Measurements from ENCODE around the gene ZBTB8A.
"Not testable (repeated sequence)": the region's sequence is repeated elsewhere in the genome, so short reads cannot be mapped to it uniquely, and the experiment has no call there.

Gene ZBTB8A

GRCh38 chr1:32618673-32619221, 79.5 kb downstream of the ZBTB8A start:
- in situ Hi-C loops (cut with MboI; ENCODE audit: low sequenced_read_pairs): no loop called here

DNA sequence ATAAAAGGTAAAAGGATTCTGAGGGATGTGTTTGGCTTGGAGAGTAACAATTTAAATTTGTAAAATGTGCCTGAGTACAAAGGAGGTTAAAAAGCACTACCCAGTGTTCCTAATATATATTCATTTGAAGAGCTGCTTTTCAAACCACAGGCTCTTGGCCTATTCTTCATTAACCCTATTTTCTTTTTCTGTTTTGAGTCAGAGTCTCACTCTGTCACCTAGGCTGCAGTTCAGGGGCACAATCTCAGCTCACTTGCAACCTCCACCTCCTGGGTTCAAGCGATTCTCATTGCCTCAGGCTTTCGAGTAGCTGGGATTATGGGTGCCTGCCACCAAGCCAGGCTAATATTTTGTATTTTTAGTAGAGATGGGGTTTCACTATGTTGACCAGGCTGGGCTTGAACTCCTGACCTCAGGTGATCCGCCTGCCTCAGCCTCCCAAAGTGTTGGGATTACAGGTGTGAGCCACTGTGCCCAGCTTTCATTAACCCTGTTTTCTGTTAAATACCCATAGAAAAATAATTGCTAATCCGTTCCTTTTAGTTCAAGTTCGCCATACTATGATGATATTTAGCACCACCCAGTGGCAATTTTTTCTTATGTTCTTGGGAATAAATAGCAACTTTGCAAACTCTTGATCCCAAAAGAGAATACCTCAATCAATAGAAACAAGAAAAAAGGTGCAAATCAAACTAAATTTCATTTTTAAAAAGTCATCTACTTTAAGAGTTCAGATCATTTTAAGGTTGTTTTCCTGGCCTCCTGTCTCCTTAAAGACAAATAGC, 80.7 kb downstream of the ZBTB8A start:
- in situ Hi-C loops (cut with MboI; ENCODE audit: low sequenced_read_pairs): no loop called here

DNA sequence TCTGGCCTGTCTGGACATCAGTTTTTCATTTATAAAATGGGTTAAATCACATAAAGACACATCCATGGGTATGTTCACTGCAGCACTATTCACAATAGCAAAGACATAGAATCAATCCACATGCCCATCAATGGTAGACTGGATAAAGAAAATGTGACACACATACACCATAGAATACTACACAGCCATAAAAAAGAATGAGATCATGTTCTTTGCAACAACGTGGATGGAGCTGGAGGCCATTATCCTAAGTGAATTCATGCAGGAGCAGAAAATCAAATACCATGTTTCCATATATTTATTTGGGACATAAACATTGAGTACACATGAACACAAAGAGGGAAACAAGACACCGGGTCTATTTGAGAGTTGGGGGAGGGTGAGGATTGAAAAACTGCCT, 83.0 kb downstream of the ZBTB8A start:
- in situ Hi-C loops (cut with MboI; ENCODE audit: low sequenced_read_pairs): no loop called here

DNA sequence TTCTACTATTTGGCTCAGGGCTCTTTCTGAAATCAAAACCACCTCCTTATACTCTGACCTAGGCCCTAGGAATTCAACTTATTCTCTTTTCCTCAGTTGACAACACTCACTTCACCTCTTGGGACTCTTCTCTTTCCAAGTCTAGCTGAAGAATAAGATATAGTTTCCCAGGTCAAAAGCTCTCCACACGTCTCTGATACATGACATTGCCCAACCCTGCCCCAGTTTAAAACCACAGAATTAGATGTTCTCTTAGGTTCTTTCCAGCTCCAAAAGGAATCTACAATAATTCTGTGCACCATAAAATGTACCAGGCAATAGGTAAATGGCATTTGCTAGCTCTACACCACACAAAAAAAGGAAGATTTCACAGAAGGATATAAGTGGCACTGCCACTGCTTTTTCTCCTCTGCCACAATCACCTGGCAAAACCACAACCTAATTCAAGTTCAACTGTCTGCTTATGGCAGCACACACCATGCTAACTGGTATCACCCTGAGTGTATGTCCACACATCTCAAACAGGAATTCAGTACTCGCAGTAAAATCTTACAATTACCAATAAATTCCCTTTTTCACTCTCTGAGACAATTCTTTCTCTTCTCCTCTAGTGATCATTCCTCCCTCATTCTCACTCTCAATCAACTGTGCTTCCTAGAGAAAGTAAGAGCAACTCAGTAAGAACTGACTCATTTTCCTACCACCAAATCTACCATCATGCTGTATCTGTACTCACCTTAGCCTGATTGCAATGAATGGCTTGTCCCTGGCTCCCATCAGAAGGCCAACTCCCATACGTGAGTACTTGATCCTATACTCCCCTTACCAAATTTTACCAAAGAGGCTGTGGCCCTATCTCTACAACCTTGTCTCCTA, 83.8 kb downstream of the ZBTB8A start:
- in situ Hi-C loops (cut with MboI; ENCODE audit: low sequenced_read_pairs): no loop called here

- in situ Hi-C loops (cut with MboI; ENCODE audit: low sequenced_read_pairs): no loop called here
These were observed 84.5 kb downstream of the ZBTB8A start for GRCh38 chr1:32623775-32624174.

- in situ Hi-C loops (cut with MboI; ENCODE audit: low sequenced_read_pairs): no loop called here
These were observed 86.9 kb downstream of the ZBTB8A start for GRCh38 chr1:32626176-32626575.

GRCh38 chr1:32627596-32628162, 88.5 kb downstream of the ZBTB8A start:
- in situ Hi-C loops (cut with MboI; ENCODE audit: low sequenced_read_pairs): no loop called here

DNA sequence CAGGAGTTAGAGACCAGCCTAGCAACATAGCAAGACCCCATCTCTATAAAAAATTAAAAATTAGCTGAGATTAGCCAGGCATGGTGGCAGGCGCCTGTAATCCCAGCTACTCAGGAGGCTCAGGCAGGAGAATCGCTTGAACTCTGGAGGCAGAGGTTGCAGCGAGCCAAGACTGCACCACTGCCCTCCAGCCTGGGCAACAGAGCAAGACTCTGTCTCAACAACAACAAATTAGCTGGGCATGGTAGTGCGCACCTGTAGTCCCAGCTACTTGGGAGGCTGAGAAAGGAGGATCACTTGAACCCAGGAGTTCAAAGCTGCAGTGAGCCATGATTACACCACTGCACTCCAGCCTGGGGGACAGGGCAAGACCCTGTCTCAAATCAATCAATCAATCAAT, 90.9 kb downstream of the ZBTB8A start:
- in situ Hi-C loops (cut with MboI; ENCODE audit: low sequenced_read_pairs): not testable (repeated sequence)

- in situ Hi-C loops (cut with MboI; ENCODE audit: low sequenced_read_pairs): no loop called here
These were observed 93.6 kb downstream of the ZBTB8A start for GRCh38 chr1:32632829-32633228.

DNA sequence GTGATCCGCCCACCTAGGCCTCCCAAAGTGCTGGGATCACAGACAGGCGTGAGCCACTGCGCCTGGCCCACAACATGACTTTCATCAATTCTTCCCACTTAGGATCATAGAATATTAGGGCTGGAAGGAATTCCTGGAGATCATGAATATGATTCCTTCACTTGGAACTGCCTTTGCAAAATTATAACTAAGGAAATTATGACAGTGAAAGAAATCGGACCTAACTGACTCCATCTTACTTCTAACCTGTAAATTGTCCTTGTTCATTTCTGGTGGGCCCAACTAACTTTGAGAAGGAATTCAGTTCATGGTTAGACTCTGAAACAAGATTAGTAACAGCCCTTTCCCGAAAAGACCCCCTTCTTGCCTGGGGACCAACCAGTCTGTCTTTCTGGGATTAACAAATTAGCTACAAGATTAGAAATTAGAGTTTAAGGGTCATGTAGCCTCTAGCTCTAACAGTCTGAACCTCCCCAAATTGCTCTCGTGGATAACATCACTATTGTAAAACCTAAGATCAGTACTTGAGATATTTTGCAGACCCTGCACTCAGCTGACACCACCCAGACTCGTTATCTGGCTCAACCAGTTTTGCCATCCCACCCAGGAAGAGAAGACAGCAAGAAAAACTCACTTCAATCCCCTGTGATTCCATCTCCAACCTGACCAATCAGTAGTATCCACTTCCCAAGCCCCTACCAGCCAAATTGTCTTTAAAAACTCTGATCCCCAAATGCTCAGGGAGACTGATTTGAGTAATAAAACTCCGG, 96.5 kb downstream of the ZBTB8A start:
- in situ Hi-C loops (cut with MboI; ENCODE audit: low sequenced_read_pairs): no loop called here

GRCh38 chr1:32636914-32637645, 97.9 kb downstream of the ZBTB8A start:
- in situ Hi-C loops (cut with MboI; ENCODE audit: low sequenced_read_pairs): no loop called here

DNA sequence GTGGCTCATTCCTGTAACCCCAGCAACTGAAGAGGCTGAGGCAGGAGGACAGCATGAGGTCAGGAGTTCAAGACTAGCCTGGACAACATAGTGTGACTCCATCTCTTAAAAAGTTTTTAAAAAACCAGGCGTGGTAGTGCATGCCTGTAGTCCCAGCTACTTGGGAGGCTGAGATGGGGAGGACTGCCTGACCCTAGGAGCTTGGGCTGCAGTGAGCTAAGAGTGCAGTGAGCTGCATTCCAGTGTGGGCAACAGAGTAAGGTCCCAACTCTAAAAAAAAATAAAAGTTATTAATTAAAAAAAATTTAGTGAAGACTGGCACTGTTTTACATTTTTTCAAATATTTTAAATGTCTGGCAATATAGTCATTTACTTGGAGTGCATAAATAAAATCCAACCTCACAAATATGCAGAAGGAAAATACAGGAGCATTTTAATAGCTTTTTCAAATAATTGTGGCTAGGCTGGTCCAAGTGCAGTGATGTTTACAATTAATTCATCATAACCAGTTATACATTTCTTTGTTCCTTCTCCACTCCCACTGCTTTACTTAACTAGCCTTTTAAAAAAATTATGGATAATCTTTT, 100.4 kb downstream of the ZBTB8A start:
- in situ Hi-C loops (cut with MboI; ENCODE audit: low sequenced_read_pairs): no loop called here

DNA sequence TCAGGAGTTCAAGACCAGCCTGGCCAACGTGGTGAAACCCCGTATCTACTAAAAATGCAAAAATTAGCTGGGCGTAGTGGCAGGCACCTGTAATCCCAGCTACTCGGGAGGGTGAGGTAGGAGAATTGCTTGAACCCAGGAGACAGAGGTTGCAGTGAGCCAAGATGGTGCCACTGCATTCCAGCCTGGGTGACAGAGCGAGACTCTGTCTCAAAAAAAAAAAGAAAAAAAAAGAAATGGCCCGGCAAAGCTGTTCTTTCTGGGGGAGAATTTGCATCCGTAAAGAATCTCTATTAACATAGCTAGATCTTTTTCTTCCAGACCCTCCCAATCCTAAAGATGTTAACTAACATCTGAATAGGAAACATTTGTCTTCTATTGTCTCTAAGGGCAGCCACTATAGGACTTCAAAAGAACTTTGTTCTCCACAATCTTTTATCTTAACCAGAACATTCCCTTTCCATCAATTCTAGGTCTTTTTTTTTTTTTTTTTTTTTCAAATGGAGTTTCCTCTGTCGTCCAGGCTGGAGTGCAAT, 103.1 kb downstream of the ZBTB8A start:
- in situ Hi-C loops (cut with MboI; ENCODE audit: low sequenced_read_pairs): not testable (repeated sequence)

GRCh38 chr1:32644426-32644825, 105.2 kb downstream of the ZBTB8A start:
- in situ Hi-C loops (cut with MboI; ENCODE audit: low sequenced_read_pairs): no loop called here

DNA sequence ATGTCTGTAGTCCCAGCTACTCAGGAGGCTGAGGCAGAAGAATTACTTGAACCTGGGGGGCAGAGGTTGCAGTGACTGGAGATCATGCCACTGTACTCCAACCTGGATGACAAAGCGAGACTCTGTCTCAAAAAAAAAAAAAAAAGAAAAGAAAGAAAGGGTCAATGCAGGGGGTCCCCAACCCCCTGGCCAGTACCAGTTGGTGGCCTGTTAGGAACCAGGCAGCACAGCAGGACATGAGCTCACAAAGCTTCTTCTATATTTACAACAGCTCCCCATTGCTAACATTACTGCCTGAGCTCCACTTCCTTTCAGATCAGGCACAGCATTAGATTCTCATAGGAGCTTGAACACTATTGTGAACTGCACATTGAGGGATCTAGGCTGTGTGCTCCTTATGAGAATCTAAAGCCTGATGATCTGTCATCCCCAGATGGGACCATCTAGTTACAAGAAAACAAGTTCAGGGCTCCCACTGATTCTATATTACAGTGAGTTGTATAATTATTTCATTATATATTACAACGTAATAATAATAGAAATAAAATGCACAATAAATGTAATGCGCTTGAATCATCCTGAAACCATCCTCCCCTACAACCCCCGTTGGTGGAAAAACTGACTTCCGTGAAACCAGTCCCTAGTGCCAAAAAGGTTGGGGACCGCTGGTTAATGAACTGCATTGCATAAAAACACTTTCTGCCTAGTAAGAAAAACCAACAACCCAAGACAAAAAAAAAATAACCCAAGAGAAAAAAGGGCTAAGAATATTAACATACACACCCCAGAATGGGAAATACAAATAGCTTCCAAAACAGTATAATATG, 108.3 kb downstream of the ZBTB8A start:
- in situ Hi-C loops (cut with MboI; ENCODE audit: low sequenced_read_pairs): no loop called here

- in situ Hi-C loops (cut with MboI; ENCODE audit: low sequenced_read_pairs): no loop called here
These were observed 111.1 kb downstream of the ZBTB8A start, which contains the start of gene ZBTB8OS for GRCh38 chr1:32650248-32650751. ZBTB8OS (minus strand) TSS chr1:32650550; CDS start chr1:32650529, 21 bp downstream.

- in situ Hi-C loops (cut with MboI; ENCODE audit: low sequenced_read_pairs): no loop called here
These were observed 111.7 kb downstream of the ZBTB8A start, which contains the start of gene RBBP4 for GRCh38 chr1:32650752-32651460. RBBP4 (plus strand) TSS chr1:32651208; CDS start chr1:32651307, 99 bp downstream.

All from HL-60/S4 treated with retinoic acid at 250 ng/mL for 4 days and 3 days (cell line).